Liver (tissue), 9 donors: Measurements from ENCODE around the gene HIVEP2. TPM values are rescaled to one million over a fixed set of nuclear protein-coding genes. Genes with fewer than 3 reads are reported as not detected.
A peak's percentile ranks its signal among the peaks of the same experiment; 100 is the strongest.

Experiments
- DNase-seq: peaks from one replicate; pipeline ENCODE4 v3.0.0-alpha.2; 2017; ENCODE audit warnings: low spot score
- H3K27ac ChIP-seq, 2 donors: one replicate each; pipeline ENCODE4 v1.7.0; 2013; ENCODE audit warnings: inconsistent platforms in 2 of 2, low read length in 2 of 2, control low read depth in 1 of 2, low read depth in 1 of 2, mild to moderate bottlenecking in 1 of 2
- H3K27me3 ChIP-seq, 4 donors: one replicate each; pipeline versions ENCODE4 v1.6.1 to v1.7.0; 2013; ENCODE audit warnings: low read length in 3 of 4, inconsistent platforms in 1 of 4, mild to moderate bottlenecking in 1 of 4, moderate library complexity in 1 of 4; ENCODE audit not compliant: control insufficient read depth in 4 of 4, insufficient read depth in 4 of 4
- H3K36me3 ChIP-seq, 4 donors: one replicate each; pipeline versions ENCODE4 v1.6.1 to v1.7.0; 2013; ENCODE audit warnings: low read length in 3 of 4, mild to moderate bottlenecking in 3 of 4, low read depth in 1 of 4, moderate library complexity in 1 of 4; ENCODE audit not compliant: control insufficient read depth in 4 of 4, insufficient read depth in 3 of 4
- H3K4me1 ChIP-seq, 4 donors: one replicate each; pipeline versions ENCODE4 v1.6.1 to v1.7.0; 2013; ENCODE audit warnings: low read length in 3 of 4, mild to moderate bottlenecking in 3 of 4, moderate library complexity in 1 of 4; ENCODE audit not compliant: control insufficient read depth in 4 of 4, insufficient read depth in 4 of 4
- H3K4me3 ChIP-seq, 3 donors: one replicate each; pipeline versions ENCODE4 v1.6.1 to v1.7.0; 2013; ENCODE audit warnings: low read length in 3 of 3, control low read depth in 1 of 3, low read depth in 1 of 3, mild to moderate bottlenecking in 1 of 3
- H3K9ac ChIP-seq, 2 donors: one replicate each; pipeline ENCODE4 v1.7.0; 2013; ENCODE audit warnings: low read length in 2 of 2, mild to moderate bottlenecking in 2 of 2, moderate library complexity in 2 of 2, control low read depth in 1 of 2, low read depth in 1 of 2
- H3K9me3 ChIP-seq, 4 donors: one replicate each; pipeline versions ENCODE4 v1.6.1 to v1.7.0; 2013; ENCODE audit warnings: low read length in 3 of 4; ENCODE audit not compliant: control insufficient read depth in 4 of 4
- EGR1 ChIP-seq, 2 donors: IDR thresholded peaks; 2 replicates each; pipeline ENCODE4 v1.6.1; 2016 to 2018; ENCODE audit warnings: antibody characterized with exemption in 2 of 2, low read depth in 2 of 2
- FOXA1 ChIP-seq: IDR thresholded peaks from 2 replicates; pipeline ENCODE4 v1.6.1; 2016; ENCODE audit warnings: antibody characterized with exemption
- FOXA2 ChIP-seq: IDR thresholded peaks from 2 replicates; pipeline ENCODE4 v1.6.1; 2016; ENCODE audit warnings: antibody characterized with exemption
- GABPA ChIP-seq, 2 donors: IDR thresholded peaks in 1 of 2; conservative IDR thresholded peaks in 1 of 2; 2 replicates each; pipeline ENCODE4 v1.6.1; 2016; ENCODE audit warnings: antibody characterized with exemption in 2 of 2, mild to moderate bottlenecking in 1 of 2, moderate library complexity in 1 of 2
- HNF4A ChIP-seq, 2 donors: conservative IDR thresholded peaks; 2 replicates each; pipeline ENCODE4 v1.6.1; 2016; ENCODE audit warnings: antibody characterized with exemption in 2 of 2, mild to moderate bottlenecking in 2 of 2
- HNF4G ChIP-seq: IDR thresholded peaks from 2 replicates; pipeline ENCODE4 v1.6.1; 2016; ENCODE audit warnings: antibody characterized with exemption
- JUND ChIP-seq, 2 donors: IDR thresholded peaks; 2 replicates each; pipeline ENCODE4 v1.6.1; 2016; ENCODE audit warnings: antibody characterized with exemption in 2 of 2
- NR2F2 ChIP-seq: IDR thresholded peaks from 2 replicates; pipeline ENCODE4 v1.6.1; 2016; ENCODE audit warnings: antibody characterized with exemption
- RAD21 ChIP-seq, 2 donors: IDR thresholded peaks; 2 replicates each; pipeline ENCODE4 v1.6.1; 2016; ENCODE audit warnings: antibody characterized with exemption in 2 of 2, mild to moderate bottlenecking in 2 of 2
- RXRA ChIP-seq, 2 donors: IDR thresholded peaks; 2 replicates each; pipeline ENCODE4 v1.6.1; 2017 to 2018; ENCODE audit warnings: antibody characterized with exemption in 2 of 2, mild to moderate bottlenecking in 1 of 2
- SP1 ChIP-seq: IDR thresholded peaks from 2 replicates; pipeline ENCODE4 v1.6.1; 2018; ENCODE audit warnings: antibody characterized with exemption, mild to moderate bottlenecking
- TAF1 ChIP-seq: conservative IDR thresholded peaks from 2 replicates; pipeline ENCODE4 v1.6.1; 2016; ENCODE audit warnings: antibody characterized with exemption, mild to moderate bottlenecking
- YY1 ChIP-seq: IDR thresholded peaks from 2 replicates; pipeline ENCODE4 v1.6.1; 2016; ENCODE audit warnings: antibody characterized with exemption, mild to moderate bottlenecking
- WGBS: extraction: QIAGEN DNeasy Blood & Tissue Kit; methylation state at CpG from one replicate; pipeline ENCODE4 v1.1.7; 2013; 5-methylcytosine and 5-hydroxymethylcytosine counted together
- polyA plus RNA-seq, 2 donors: library from polyadenylated mRNA; stranded (reverse) in 1 of 2; unstranded in 1 of 2; fragments of 200-250 nt in 1 of 2; fragments of >200 nt in 1 of 2; fragmentation: Nextera tagmentation in 1 of 2; extraction: Ambion mirVana in 1 of 2; gene quantifications; one replicate each; pipeline versions ENCODE4 v1.2.1 to v1.2.3, GENCODE V29; 2013 to 2015
- total RNA-seq, 2 donors: library from RNA; depleted of rRNA; stranded (reverse); fragments of >200 nt; gene quantifications; one replicate each; pipeline ENCODE4 v1.2.3, GENCODE V29; 2014
- TF ChIP-seq, protein P1 (sequence below): IDR thresholded peaks from 2 replicates; pipeline ENCODE4 v1.6.1; 2016; ENCODE audit warnings: antibody characterized with exemption
- TF ChIP-seq, protein P2 (sequence below): fragments of 150-350 bp; IDR thresholded peaks from 2 replicates; pipeline ENCODE4 v1.5.1; 2017; ENCODE audit warnings: improper control_type of control experiment, low read depth, low read length; ENCODE audit not compliant: missing input control
- TF ChIP-seq, protein P3 (sequence below): IDR thresholded peaks from 2 replicates; pipeline ENCODE4 v1.6.1; 2016; ENCODE audit warnings: antibody characterized with exemption, mild to moderate bottlenecking
- TF ChIP-seq, protein P4 (sequence below): IDR thresholded peaks from 2 replicates; pipeline ENCODE4 v1.6.1; 2016; ENCODE audit warnings: antibody characterized with exemption
- donor health status: healthy.
- donor health status: healthy.
- donor health status: healthy.
- donor health status: healthy.
- donor health status: healthy.

Gene HIVEP2
- total and polyA plus RNA-seq, 4 donors = 0.82 to 6.6 (median 1.3) TPM

DNA sequence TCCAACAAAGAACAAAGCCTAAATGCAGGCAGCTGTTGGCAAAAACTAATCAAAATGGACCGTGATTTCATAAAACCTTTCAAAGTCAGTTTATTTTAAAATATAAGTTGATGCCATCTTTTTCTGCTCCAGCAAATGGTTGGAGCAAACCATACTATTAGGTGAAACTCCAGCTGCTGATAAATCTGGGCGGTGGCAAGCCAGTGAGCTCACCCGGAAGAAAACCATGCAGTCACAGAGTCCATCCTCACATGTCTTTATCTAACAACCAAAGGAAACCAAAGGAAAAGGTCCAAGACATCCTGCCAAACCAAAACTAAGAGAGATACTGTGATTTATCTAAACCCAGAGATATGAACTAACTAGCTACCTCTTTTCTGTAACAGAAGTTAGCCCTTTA is 72.6 kb downstream of the HIVEP2 start:
- Histone ChIP-seq H3K27me3 (no peaks in the 10 kb centered on the region), H3K27ac (peak overlapping the region; percentile 29)

DNA sequence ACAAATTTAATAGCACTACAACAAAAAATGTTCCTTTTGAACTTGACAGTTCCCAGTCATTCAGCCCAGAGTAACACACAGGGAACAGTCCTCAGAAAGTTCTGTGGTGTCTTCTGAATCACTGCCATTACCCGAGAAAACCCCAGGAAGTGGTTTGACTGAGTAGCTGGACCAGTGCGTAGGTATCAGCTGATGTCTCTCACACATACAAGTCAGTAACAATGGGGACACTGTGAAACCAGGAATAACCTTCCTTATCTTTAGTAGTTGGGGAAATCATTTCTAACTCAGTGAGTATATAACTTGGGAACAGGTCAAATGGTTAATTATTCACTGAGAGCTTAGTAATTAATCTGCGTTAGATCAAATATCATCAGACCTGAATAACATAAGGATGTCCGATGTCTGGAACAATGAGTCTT is 73.1 kb downstream of the HIVEP2 start:
- H3K4me3 ChIP-seq = no peak overlapping the region
- DNase-seq = no peak
- no peaks in the 10 kb centered on the region for H3K9me3 ChIP-seq
- H3K36me3 ChIP-seq = no peaks in the 10 kb centered on the region
- no peaks in the 10 kb centered on the region for H3K27me3 ChIP-seq
- peaks cover 11 to 20% (median 15%) of the 10 kb centered on the region in 4 donors for H3K4me1 ChIP-seq
- WGBS = 12% methylated on average over 4 of the region's 4 CpGs
- TF ChIP-seq, protein P1, sequence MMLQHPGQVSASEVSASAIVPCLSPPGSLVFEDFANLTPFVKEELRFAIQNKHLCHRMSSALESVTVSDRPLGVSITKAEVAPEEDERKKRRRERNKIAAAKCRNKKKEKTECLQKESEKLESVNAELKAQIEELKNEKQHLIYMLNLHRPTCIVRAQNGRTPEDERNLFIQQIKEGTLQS = no peak
- TF ChIP-seq EGR1 (IDR thresholded peaks at IDR 0.05; ENCODE audit: low read depth in 2 of 2) (no peak), NR2F2 (no peak), RAD21 (IDR thresholded peaks at IDR 0.05) (peak in 1 of 2 donors; percentile 35), SP1 (peak; percentile 59), JUND (IDR thresholded peaks at IDR 0.05) (peak in 1 of 2 donors; percentile 28), RXRA (IDR thresholded peaks at IDR 0.05) (peak; percentile 38 to 63), HNF4A (conservative IDR thresholded peaks at IDR 0.05) (peak; percentile 17 to 48), FOXA2 (no peak), FOXA1 (no peak), YY1 (no peak), HNF4G (no peak), TAF1 (no peak), GABPA (IDR thresholded peaks at IDR 0.05 in 1 of 2, conservative IDR thresholded peaks at IDR 0.05 in 1 of 2) (no peak)
- TF ChIP-seq, protein P2, sequence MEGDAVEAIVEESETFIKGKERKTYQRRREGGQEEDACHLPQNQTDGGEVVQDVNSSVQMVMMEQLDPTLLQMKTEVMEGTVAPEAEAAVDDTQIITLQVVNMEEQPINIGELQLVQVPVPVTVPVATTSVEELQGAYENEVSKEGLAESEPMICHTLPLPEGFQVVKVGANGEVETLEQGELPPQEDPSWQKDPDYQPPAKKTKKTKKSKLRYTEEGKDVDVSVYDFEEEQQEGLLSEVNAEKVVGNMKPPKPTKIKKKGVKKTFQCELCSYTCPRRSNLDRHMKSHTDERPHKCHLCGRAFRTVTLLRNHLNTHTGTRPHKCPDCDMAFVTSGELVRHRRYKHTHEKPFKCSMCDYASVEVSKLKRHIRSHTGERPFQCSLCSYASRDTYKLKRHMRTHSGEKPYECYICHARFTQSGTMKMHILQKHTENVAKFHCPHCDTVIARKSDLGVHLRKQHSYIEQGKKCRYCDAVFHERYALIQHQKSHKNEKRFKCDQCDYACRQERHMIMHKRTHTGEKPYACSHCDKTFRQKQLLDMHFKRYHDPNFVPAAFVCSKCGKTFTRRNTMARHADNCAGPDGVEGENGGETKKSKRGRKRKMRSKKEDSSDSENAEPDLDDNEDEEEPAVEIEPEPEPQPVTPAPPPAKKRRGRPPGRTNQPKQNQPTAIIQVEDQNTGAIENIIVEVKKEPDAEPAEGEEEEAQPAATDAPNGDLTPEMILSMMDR = no peak
- TF ChIP-seq, protein P3, sequence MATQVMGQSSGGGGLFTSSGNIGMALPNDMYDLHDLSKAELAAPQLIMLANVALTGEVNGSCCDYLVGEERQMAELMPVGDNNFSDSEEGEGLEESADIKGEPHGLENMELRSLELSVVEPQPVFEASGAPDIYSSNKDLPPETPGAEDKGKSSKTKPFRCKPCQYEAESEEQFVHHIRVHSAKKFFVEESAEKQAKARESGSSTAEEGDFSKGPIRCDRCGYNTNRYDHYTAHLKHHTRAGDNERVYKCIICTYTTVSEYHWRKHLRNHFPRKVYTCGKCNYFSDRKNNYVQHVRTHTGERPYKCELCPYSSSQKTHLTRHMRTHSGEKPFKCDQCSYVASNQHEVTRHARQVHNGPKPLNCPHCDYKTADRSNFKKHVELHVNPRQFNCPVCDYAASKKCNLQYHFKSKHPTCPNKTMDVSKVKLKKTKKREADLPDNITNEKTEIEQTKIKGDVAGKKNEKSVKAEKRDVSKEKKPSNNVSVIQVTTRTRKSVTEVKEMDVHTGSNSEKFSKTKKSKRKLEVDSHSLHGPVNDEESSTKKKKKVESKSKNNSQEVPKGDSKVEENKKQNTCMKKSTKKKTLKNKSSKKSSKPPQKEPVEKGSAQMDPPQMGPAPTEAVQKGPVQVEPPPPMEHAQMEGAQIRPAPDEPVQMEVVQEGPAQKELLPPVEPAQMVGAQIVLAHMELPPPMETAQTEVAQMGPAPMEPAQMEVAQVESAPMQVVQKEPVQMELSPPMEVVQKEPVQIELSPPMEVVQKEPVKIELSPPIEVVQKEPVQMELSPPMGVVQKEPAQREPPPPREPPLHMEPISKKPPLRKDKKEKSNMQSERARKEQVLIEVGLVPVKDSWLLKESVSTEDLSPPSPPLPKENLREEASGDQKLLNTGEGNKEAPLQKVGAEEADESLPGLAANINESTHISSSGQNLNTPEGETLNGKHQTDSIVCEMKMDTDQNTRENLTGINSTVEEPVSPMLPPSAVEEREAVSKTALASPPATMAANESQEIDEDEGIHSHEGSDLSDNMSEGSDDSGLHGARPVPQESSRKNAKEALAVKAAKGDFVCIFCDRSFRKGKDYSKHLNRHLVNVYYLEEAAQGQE = no peak
- TF ChIP-seq, protein P4, sequence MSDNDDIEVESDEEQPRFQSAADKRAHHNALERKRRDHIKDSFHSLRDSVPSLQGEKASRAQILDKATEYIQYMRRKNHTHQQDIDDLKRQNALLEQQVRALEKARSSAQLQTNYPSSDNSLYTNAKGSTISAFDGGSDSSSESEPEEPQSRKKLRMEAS = no peak
- H3K27ac ChIP-seq = peak overlapping the region; percentile 29
- H3K9ac ChIP-seq = no peak overlapping the region

More for the DNA sequence above, 72.6 kb downstream of the HIVEP2 start:
- peaks cover 9 to 18% (median 14%) of the 10 kb centered on the region in 4 donors for H3K4me1 ChIP-seq
- H3K36me3 ChIP-seq = no peaks in the 10 kb centered on the region
- no peak overlapping the region for H3K4me3 ChIP-seq
- H3K9me3 ChIP-seq = no peaks in the 10 kb centered on the region
- no peak for TF ChIP-seq EGR1 (IDR thresholded peaks at IDR 0.05; ENCODE audit: low read depth in 2 of 2)
- peak; percentile 33 for TF ChIP-seq YY1
- TF ChIP-seq RXRA (IDR thresholded peaks at IDR 0.05) = no peak
- TF ChIP-seq, protein P2 = no peak
- WGBS = 57% methylated on average over 3 of the region's 3 CpGs
- no peak overlapping the region for H3K9ac ChIP-seq
- DNase-seq = no peak
